GM13977 (cell line): ENCODE measurements around the gene TMEM181.

ENCODE experiments used
- DNase-seq: peaks from one replicate; pipeline ENCODE4 v3.0.0; 2012; ENCODE audit warnings: low spot score
- in situ Hi-C: fragments of 300-500 bp; cut with MboI; formaldehyde crosslinking; loops from one replicate; pipeline ENCODE4 v1.12.0; 2022; ENCODE audit warnings: low sequenced_read_pairs, low pct_unique_long_range_greater_than_20kb, mixed read lengths, inconsistent platforms; ENCODE audit not compliant: unreplicated experiment
- TF ChIP-seq, protein P1 (sequence below): IDR thresholded peaks from 2 replicates; pipeline ENCODE4 v1.5.1; 2012; ENCODE audit warnings: mild to moderate bottlenecking, control low read depth; ENCODE audit not compliant: insufficient read depth; ENCODE audit errors: extremely low read depth, missing control alignments

Gene TMEM181

DNA sequence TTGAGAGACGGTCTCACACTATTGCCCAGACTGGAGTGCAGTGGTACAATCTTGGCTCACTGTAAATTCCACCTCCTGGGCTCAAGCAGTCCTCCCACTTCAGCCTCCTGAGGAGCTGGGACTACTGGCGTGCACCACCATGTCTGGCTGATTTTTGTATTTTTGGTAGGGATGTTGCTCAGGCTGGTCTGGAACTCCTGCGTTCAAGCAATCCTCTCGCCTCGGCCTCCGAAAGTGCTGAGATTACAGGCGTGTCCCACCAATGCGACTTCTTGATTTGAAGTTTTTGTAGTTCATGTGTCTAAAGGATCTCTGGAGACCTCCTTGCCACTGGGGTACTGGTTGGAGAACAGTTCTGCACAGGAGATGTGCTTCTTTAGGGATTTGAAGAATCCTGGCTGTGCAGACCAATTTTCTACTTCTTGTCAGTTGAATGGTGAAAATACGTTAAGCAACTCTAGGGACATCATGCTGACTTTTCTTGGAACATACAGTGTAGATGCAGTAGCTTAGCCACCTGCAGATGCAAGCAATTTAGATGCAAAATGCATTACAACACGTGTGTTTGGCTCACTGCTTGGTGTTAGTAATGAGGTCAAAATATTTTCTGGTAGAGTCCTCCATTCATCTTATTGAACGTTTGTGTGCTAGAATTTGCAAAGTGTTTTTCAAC lies 118.2 kb downstream of the TMEM181 start:
- TF ChIP-seq, protein P1, sequence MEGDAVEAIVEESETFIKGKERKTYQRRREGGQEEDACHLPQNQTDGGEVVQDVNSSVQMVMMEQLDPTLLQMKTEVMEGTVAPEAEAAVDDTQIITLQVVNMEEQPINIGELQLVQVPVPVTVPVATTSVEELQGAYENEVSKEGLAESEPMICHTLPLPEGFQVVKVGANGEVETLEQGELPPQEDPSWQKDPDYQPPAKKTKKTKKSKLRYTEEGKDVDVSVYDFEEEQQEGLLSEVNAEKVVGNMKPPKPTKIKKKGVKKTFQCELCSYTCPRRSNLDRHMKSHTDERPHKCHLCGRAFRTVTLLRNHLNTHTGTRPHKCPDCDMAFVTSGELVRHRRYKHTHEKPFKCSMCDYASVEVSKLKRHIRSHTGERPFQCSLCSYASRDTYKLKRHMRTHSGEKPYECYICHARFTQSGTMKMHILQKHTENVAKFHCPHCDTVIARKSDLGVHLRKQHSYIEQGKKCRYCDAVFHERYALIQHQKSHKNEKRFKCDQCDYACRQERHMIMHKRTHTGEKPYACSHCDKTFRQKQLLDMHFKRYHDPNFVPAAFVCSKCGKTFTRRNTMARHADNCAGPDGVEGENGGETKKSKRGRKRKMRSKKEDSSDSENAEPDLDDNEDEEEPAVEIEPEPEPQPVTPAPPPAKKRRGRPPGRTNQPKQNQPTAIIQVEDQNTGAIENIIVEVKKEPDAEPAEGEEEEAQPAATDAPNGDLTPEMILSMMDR: no peak
- in situ Hi-C loops: no loop called here

DNA sequence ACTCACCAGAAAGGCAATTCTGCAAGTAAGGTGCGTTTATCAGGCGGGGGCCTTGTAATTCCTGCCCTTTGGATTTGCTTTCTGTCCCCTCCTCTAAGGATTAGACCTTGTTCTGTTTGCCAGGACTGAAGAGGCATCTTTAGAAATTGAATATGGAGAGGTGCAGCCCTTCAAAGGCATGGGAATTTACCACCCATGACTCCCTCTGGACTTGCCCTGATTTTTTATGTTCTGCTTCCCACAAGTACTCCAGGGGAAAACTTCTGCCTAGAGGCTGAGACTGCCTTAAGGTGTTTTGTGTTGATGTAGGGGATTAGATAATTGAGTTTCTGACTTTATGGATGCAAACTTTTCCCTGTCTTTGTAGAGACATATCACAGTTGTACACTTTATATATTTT lies 120.1 kb downstream of the TMEM181 start:
- DNase-seq: no peak
- in situ Hi-C loops: no loop called here
- TF ChIP-seq, protein P1: no peak

More for the DNA sequence above, 118.2 kb downstream of the TMEM181 start:
- DNase-seq: no peak

DNA sequence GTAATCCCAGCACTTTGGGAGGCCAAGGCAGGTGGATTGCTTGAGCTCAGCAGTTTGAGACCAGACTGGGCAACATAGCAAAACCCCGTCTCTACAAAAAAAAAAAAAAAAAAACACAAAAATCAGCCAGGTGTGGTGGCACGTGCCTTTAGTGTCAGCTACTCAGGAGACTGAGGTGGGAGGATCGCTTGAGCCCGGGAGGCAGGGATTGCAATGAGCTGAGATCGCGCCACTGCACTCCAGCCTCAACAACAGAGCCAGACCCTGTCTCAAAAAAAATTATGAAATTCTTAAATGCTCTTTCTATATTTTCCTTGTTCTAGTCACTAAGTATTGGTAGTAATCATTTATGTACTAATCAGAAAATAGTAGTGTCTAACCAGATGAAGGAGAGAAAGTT lies 120.6 kb downstream of the TMEM181 start:
- TF ChIP-seq, protein P1: no peak
- no peak for DNase-seq
- in situ Hi-C loops: no loop called here

DNA sequence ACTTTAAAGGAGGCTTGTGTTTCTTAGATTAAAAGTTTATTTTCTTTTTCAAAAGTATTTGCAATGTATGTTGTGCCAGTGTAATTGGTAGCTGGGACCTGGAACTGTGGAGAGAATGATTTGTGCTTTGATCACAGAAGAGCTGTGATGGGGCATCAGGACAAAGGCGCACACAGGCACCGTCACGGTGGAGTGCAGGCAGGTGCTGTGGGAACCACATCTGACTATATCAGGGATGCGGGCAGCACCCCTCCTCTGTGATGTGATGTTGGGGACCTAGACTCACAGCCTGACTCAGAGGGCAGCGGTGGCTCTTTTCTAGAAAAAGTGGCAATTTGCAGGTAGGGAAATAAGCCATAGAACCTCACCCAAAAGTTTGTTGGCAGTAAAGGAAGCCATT lies 124.4 kb downstream of the TMEM181 start:
- in situ Hi-C loops: no loop called here
- no peak for DNase-seq
- TF ChIP-seq, protein P1: no peak

DNA sequence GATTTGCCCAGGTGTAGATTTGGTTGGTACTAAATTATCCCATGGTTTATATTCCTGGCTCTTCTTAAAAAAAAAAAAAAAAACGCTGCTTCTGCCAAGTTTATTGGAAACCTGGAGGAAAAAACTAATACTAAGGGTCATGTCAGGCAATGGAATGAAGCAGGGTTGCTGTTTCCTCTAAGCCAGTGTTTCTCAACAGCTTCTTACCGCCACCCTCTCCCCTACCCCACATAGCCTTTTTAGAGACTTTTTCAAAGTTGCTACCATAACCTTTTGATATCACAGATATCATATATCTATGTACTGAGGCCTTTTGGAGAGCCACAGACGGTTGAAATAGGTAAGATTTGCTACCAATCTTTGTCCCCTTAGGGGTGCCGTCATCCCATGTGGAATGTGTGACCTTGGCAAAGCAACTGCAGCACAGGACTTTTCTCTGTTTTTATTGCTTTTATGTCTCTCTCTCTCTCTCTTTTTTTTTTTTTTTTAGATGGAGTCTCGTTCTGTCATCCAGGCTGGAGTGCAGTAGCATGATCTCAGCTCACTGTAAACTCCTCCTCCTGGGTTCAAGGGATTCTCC lies 124.9 kb downstream of the TMEM181 start:
- TF ChIP-seq, protein P1: no peak
- no peak for DNase-seq
- in situ Hi-C loops: no loop called here
